A549 (cell line): ENCODE results near the gene EP400. TPM values are rescaled to one million over a fixed set of nuclear protein-coding genes. Genes with fewer than 3 reads are reported as not detected.

Source experiments
- ATAC-seq, 2 experiments: fragments of 200-7000 bp in 1 of 2; fragments of >200 bp in 1 of 2; cut with Nextera tagmentation in 1 of 2; cut with Tn5 transposase in 1 of 2; 3 replicates each; pipeline versions ENCODE4 v1.8.0 to v1.9.1; 2018 to 2020; ENCODE audit warnings: mild to moderate bottlenecking in 1 of 2, moderate library complexity in 1 of 2
- CTCF ChIA-PET: fragments of 300-600 bp; sonication (Branson Sonifier 250); formaldehyde crosslinking; extraction: SDS; loops from one replicate; lab custom pipeline; 2021; ENCODE audit warnings: antibody characterized with exemption, inconsistent platforms; lab: Yijun Ruan, JAX
- POLR2A ChIA-PET: fragments of 350-600 bp; formaldehyde crosslinking; extraction: SDS; loops from one replicate; lab custom pipeline; 2021; ENCODE audit warnings: antibody characterized with exemption, inconsistent platforms; lab: Yijun Ruan, JAX
- DNase-seq, 2 experiments: peaks; one replicate each; pipeline versions ENCODE4 v3.0.0 to v3.0.0-alpha.2; 2011 to 2016; ENCODE audit warnings: low read depth in 1 of 2, low spot score in 1 of 2
- FAIRE-seq: peaks from 2 replicates; lab custom pipeline; 2011; peaks lifted over from hg19 to GRCh38; lab: Jason Lieb, UNC
- H3K27ac ChIP-seq, 2 experiments: fragments of >200 bp; sonication (Bioruptor Twin); formaldehyde crosslinking; 3 replicates each; pipeline ENCODE4 v1.5.1; 2016 to 2017
- H3K4me1 ChIP-seq: fragments of >200 bp; sonication (Bioruptor Twin); formaldehyde crosslinking; 3 replicates; pipeline ENCODE4 v1.6.1; 2016
- H3K4me2 ChIP-seq: fragments of >200 bp; sonication (Bioruptor Twin); formaldehyde crosslinking; 3 replicates; pipeline ENCODE4 v1.6.1; 2016
- H3K4me3 ChIP-seq: fragments of >200 bp; sonication (Bioruptor Twin); formaldehyde crosslinking; 3 replicates; pipeline ENCODE4 v1.5.1; 2016
- H3K9me3 ChIP-seq: fragments of >200 bp; sonication (Bioruptor Twin); formaldehyde crosslinking; 3 replicates; pipeline ENCODE4 v1.6.1; 2016
- CEBPB ChIP-seq, 2 experiments: fragments of >200 bp in 1 of 2; sonication (Bioruptor Twin) in 1 of 2; formaldehyde crosslinking in 1 of 2; IDR thresholded peaks; 2 replicates each; pipeline ENCODE4 v1.6.1; 2012 to 2016
- CHD2 ChIP-seq: fragments of 150-350 bp; IDR thresholded peaks from 2 replicates; pipeline ENCODE4 v1.6.1; 2014; ENCODE audit warnings: low read length; ENCODE audit not compliant: partially characterized antibody
- EHMT2 ChIP-seq: fragments of 200-600 bp; sonication (generic); IDR thresholded peaks from 2 replicates; pipeline ENCODE4 v1.6.1; 2016; ENCODE audit warnings: antibody characterized with exemption, low read depth, mild to moderate bottlenecking, moderate library complexity
- ESRRA ChIP-seq: fragments of 150-350 bp; IDR thresholded peaks from 2 replicates; pipeline ENCODE4 v1.6.1; 2014; ENCODE audit warnings: mild to moderate bottlenecking, low read length, borderline replicate concordance
- FOSL2 ChIP-seq, 2 experiments: fragments of 450-650 bp in 1 of 2; fragments of >200 bp in 1 of 2; sonication (Bioruptor Twin) in 1 of 2; formaldehyde crosslinking; IDR thresholded peaks; 2 replicates each; pipeline versions ENCODE4 v1.5.0 to v1.6.1; 2016 to 2020; ENCODE audit warnings: mild to moderate bottlenecking in 1 of 2, moderate library complexity in 1 of 2
- HOXB5 ChIP-seq: fragments of 250-450 bp; sonication (Bioruptor Pico); IDR thresholded peaks from 2 replicates; pipeline ENCODE4 v1.5.0; 2020; ENCODE audit warnings: mild to moderate bottlenecking, moderate library complexity
- JUN ChIP-seq, 2 experiments: fragments of >200 bp; sonication (Bioruptor Twin); formaldehyde crosslinking; IDR thresholded peaks; 2 replicates in 1 of 2; 3 replicates in 1 of 2; pipeline ENCODE4 v1.6.1; 2016 to 2017
- JUNB ChIP-seq: fragments of >200 bp; sonication (Bioruptor Twin); formaldehyde crosslinking; IDR thresholded peaks from 2 replicates; pipeline ENCODE4 v1.6.1; 2016
- NFE2L2 ChIP-seq: fragments of 150-350 bp; conservative IDR thresholded peaks from 2 replicates; pipeline ENCODE4 v1.6.1; 2014; ENCODE audit warnings: low read length
- PHF8 ChIP-seq: fragments of 200-600 bp; sonication (generic); IDR thresholded peaks from 2 replicates; pipeline ENCODE4 v1.6.1; 2016; ENCODE audit warnings: low read depth, mild to moderate bottlenecking, antibody characterized with exemption, moderate library complexity, borderline replicate concordance
- RAD21 ChIP-seq, 2 experiments: fragments of >200 bp in 1 of 2; sonication (Bioruptor Twin) in 1 of 2; formaldehyde crosslinking in 1 of 2; IDR thresholded peaks in 1 of 2; conservative IDR thresholded peaks in 1 of 2; 2 replicates in 1 of 2; 3 replicates in 1 of 2; pipeline ENCODE4 v1.6.1; 2012 to 2018; ENCODE audit warnings: inconsistent platforms in 1 of 2
- RNF2 ChIP-seq: fragments of 200-600 bp; sonication (generic); IDR thresholded peaks from 2 replicates; pipeline ENCODE4 v1.6.1; 2016; ENCODE audit warnings: low read depth, mild to moderate bottlenecking, antibody characterized with exemption, moderate library complexity, borderline replicate concordance
- SMC3 ChIP-seq: fragments of >200 bp; sonication (Bioruptor Twin); formaldehyde crosslinking; IDR thresholded peaks from 3 replicates; pipeline ENCODE4 v1.6.1; 2018; ENCODE audit warnings: inconsistent platforms
- WGBS: methylation state at CpG from one replicate; pipeline ENCODE4 v1.1.6; 2017; ENCODE audit errors: missing lambda C conversion rate; 5-methylcytosine and 5-hydroxymethylcytosine counted together
- polyA plus RNA-seq, 4 experiments: library from polyadenylated mRNA; depleted of rRNA in 3 of 4; stranded (reverse); fragments of >200 nt; fragmentation: RNase III in 1 of 4; extraction: RNeasy Plus Mini Kit Qiagen cat#74134 plus additional on column Dnase treatment in 1 of 4; gene quantifications; 2 replicates in 3 of 4; 3 replicates in 1 of 4; pipeline ENCODE4 v1.2.3, GENCODE V29; 2011 to 2017
- TF ChIP-seq, protein P1 (sequence below): fragments of >200 bp; sonication (Bioruptor Twin); formaldehyde crosslinking; IDR thresholded peaks from 3 replicates; pipeline ENCODE4 v1.5.1; 2016

The EP400 gene
- polyA plus RNA-seq, 2 of the 4 experiments (the other 2 are of a cell fraction): 9.7 to 15.2 TPM

DNA sequence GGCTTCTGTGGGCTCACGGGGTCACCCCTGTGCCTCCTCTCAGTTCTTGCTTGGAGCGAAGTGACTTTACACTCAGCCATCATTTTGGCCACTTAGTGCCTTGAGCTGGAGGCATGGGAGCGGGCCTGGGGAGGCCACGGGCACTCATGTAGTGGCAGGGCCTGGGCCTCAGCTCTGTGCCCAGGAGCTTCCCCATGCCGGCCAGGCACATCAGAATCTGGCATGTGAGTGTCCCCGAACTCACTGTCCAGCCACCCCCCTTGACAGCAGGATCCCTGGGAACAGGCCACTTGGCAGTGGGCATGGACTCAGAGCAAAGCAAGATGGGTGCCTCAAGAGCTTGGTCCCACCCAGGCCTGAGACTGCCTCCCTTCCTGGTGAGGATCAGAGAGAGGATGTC is 164.9 kb downstream of the EP400 start:
- Histone ChIP-seq H3K4me2 (no peak overlapping the region), H3K9me3 (no peaks in the 10 kb centered on the region), H3K4me1 (no peaks in the 10 kb centered on the region), H3K4me3 (no peak overlapping the region), H3K27ac (no peak overlapping the region)
- CTCF ChIA-PET: no interaction called here
- ATAC-seq: no peak
- TF ChIP-seq JUNB: no peak
- POLR2A ChIA-PET: no interaction called here
- DNase-seq: no peak
- FAIRE-seq: no peak
- 87% methylated on average over 6 of the region's 6 CpGs for WGBS

DNA sequence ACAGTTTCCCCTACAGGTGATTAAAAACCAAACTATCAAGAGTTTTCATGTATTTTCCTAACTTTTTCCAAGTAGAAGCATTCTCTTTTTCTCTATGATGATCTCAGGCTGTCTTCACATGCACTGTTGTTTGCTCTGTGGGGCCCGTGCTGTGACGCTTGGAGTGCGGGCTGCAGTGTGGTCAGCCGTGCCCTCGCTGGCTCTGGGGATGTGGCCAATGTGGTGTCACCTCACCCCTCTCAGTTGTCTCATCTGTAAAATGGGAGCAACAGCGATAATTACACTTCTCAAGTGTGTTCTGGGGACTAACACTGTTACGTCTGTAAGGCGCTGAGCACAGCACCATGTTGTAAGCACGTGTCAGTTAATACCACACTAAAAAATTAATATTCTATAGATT is 165.8 kb downstream of the EP400 start:
- Histone ChIP-seq H3K27ac (no peak overlapping the region), H3K9me3 (no peaks in the 10 kb centered on the region), H3K4me3 (no peak overlapping the region), H3K4me2 (no peak overlapping the region), H3K4me1 (no peaks in the 10 kb centered on the region)
- DNase-seq (no peak), FAIRE-seq (no peak), ATAC-seq (no peak)
- 82% methylated on average over 9 of the region's 9 CpGs for WGBS
- POLR2A ChIA-PET: no interaction called here
- CTCF ChIA-PET: interaction anchor here (1.0 kb wide), 1 partner anchor 38 kb away, joined by 3 read pairs; no protein-coding TSS in a partner anchor
- no peak for TF ChIP-seq EHMT2
- TF ChIP-seq CEBPB (IDR thresholded peaks at IDR 0.05): no peak
- no peak for TF ChIP-seq FOSL2 (IDR thresholded peaks at IDR 0.05)
- no peak for TF ChIP-seq FOSL2 (CRISPR knock-in tag; IDR thresholded peaks at IDR 0.05)

DNA sequence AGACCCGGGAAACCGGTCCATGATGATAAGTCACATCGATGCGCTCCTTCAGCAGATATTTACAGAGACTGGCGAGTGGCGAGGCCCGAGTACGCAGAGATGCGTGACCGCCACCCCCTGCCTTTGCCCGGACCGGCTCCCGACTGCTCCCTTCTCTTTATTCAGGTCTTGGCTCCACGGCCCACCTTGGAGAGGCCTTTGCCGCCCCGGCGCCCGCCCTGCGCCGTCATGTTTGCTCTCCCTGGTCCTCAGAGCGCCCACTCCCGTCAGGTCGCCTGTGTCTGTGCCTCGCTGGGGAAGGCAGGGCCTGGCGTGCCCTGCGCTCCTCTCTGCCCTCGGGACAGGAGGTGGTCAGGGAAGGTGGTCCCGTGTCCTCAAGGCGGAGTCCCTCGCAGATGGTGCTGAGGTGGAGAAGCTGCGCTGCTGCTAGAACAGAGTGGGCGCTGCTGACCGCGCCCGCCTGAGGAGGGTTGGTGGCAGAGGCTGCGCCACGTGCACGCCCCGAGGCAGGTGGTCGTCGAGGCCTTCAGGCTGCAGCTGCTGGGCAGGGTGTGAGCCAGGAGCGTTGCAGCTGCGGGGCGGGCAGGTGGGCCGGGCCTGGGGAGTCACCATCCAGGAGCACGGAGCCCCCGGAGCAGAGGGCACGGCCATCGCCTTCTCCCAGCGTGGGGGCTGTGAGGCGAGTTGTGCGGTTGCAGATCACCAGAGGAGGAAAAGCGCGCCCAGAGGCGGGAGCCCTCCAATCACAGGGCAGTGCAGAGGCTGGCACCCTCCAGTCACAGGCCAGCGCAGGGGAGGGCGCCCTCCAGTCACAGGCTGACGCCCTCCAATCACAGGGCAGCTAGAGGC is 167.2 kb downstream of the EP400 start:
- Histone ChIP-seq H3K4me3 (no peak overlapping the region), H3K9me3 (no peaks in the 10 kb centered on the region), H3K27ac (no peak overlapping the region), H3K4me2 (no peak overlapping the region), H3K4me1 (no peaks in the 10 kb centered on the region)
- 97% methylated on average over 55 of the region's 58 CpGs for WGBS
- POLR2A ChIA-PET: no interaction called here
- CTCF ChIA-PET: no interaction called here
- no peak for TF ChIP-seq SMC3
- no peak; a peak in 1 of 6 replicates for ATAC-seq
- DNase-seq: no peak
- no peak for FAIRE-seq

DNA sequence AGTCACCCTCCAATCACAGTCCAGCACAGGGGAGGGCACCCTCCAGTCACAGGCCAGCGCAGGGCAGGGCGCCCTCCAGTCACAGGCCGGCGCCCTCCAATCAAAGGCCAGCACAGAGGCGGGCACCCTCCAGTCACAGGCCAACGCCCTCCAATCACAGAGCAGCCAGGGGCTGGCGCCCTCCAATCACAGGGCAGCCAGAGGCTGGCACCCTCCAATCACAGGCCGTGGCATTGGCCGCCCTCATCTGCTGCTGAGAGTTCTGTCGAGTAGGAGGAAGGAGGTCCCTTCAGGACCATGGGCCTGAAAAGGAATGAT is 167.8 kb downstream of the EP400 start:
- ATAC-seq (peak; percentile 47 to 91; a peak in 4 of 6 replicates), DNase-seq (peak; percentile 11 to 64), FAIRE-seq (no peak)
- Histone ChIP-seq H3K4me3 (no peak overlapping the region), H3K4me2 (no peak overlapping the region), H3K27ac (no peak overlapping the region), H3K9me3 (no peaks in the 10 kb centered on the region)
- ChIA-PET POLR2A (no interaction called here), CTCF (no interaction called here)
- no peak for TF ChIP-seq HOXB5 (CRISPR knock-in tag)
- TF ChIP-seq, all 56 proteins: peak for 0
- WGBS: 96% methylated on average over 3 of the region's 10 CpGs
- no peaks in the 10 kb centered on the region for H3K4me1 ChIP-seq

DNA sequence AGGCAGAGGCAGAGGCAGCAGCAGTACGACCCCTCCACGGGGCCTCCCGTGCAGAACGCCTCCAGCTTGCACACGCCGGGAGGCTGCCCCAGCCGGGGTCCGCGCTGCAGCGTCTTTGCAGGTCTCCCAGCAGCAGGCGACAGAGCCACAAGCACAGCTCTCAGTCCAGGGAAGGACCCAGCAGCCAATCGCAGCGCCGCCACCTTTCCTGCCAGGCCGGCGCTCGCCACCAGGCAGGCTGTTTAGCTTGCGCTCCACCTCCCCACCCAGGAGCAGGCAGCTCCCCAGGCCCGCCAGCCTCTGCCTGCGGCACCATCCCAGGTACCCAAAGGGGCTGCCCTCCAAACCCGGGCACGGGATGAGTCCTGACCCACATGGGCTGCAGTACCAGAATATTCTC is 169.1 kb downstream of the EP400 start:
- ChIA-PET POLR2A (no interaction called here), CTCF (no interaction called here)
- no peaks in the 10 kb centered on the region for H3K9me3 ChIP-seq
- no peak overlapping the region for H3K27ac ChIP-seq
- H3K4me2 ChIP-seq: no peak overlapping the region
- no peak for ATAC-seq
- no peak for DNase-seq
- H3K4me3 ChIP-seq: no peak overlapping the region
- TF ChIP-seq NFE2L2 (no peak), RNF2 (no peak), ESRRA (no peak), RAD21 (conservative IDR thresholded peaks at IDR 0.05 in 1 of 2, IDR thresholded peaks at IDR 0.05 in 1 of 2) (no peak), CHD2 (no peak), PHF8 (no peak), JUN (IDR thresholded peaks at IDR 0.05) (no peak)
- TF ChIP-seq, protein P1, sequence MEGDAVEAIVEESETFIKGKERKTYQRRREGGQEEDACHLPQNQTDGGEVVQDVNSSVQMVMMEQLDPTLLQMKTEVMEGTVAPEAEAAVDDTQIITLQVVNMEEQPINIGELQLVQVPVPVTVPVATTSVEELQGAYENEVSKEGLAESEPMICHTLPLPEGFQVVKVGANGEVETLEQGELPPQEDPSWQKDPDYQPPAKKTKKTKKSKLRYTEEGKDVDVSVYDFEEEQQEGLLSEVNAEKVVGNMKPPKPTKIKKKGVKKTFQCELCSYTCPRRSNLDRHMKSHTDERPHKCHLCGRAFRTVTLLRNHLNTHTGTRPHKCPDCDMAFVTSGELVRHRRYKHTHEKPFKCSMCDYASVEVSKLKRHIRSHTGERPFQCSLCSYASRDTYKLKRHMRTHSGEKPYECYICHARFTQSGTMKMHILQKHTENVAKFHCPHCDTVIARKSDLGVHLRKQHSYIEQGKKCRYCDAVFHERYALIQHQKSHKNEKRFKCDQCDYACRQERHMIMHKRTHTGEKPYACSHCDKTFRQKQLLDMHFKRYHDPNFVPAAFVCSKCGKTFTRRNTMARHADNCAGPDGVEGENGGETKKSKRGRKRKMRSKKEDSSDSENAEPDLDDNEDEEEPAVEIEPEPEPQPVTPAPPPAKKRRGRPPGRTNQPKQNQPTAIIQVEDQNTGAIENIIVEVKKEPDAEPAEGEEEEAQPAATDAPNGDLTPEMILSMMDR: no peak
- no peaks in the 10 kb centered on the region for H3K4me1 ChIP-seq
- FAIRE-seq: no peak
- WGBS: 96% methylated on average over 22 of the region's 22 CpGs
